SK-N-SH treated with all-trans-retinoic acid at 6 μM for 48 hours (cell line): ENCODE data around the gene PTPRD.

ENCODE experiments used
- CSDC2 ChIP-seq: fragments of 250-450 bp; sonication (Bioruptor Pico); IDR thresholded peaks from 2 replicates; pipeline ENCODE4 v1.5.0; 2020; ENCODE audit warnings: mild to moderate bottlenecking, moderate library complexity
- ZFP3 ChIP-seq: fragments of 250-450 bp; sonication (Bioruptor Pico); IDR thresholded peaks from 2 replicates; pipeline ENCODE4 v1.5.0; 2020; ENCODE audit warnings: mild to moderate bottlenecking, moderate library complexity
- ZNF70 ChIP-seq: fragments of 450-650 bp; formaldehyde crosslinking; IDR thresholded peaks from 2 replicates; pipeline ENCODE4 v1.5.0; 2020; ENCODE audit warnings: mild to moderate bottlenecking, moderate library complexity
- ZNF8 ChIP-seq: fragments of 450-650 bp; formaldehyde crosslinking; IDR thresholded peaks from 2 replicates; pipeline ENCODE4 v1.5.0; 2020; ENCODE audit warnings: mild to moderate bottlenecking, moderate library complexity
- TF ChIP-seq, protein P1 (sequence below): fragments of 250-450 bp; sonication (Bioruptor Pico); IDR thresholded peaks from 2 replicates; pipeline ENCODE4 v1.5.1; 2020; ENCODE audit warnings: low read depth, mild to moderate bottlenecking, moderate library complexity

DNA sequence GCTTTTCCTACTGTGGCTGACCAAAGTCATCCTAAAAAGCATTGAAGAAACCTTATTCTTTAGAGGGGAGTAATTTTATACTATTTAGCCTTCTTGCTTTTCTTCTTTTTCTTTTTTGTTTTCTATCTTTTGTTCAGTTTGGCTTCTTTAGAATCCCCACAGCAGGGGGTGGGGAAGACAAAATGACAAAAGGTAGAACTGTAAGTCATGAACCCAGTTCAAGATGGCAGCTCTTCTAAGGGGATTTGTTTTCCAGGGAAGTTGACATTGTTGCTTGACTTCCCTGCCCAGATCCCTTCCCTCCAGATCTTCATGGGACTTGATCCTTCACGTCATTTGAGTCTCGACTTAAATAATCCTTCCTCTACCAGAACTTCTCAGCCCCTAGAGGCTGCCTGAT lies 2120.8 kb downstream of the PTPRD start:
- TF ChIP-seq, protein P1, sequence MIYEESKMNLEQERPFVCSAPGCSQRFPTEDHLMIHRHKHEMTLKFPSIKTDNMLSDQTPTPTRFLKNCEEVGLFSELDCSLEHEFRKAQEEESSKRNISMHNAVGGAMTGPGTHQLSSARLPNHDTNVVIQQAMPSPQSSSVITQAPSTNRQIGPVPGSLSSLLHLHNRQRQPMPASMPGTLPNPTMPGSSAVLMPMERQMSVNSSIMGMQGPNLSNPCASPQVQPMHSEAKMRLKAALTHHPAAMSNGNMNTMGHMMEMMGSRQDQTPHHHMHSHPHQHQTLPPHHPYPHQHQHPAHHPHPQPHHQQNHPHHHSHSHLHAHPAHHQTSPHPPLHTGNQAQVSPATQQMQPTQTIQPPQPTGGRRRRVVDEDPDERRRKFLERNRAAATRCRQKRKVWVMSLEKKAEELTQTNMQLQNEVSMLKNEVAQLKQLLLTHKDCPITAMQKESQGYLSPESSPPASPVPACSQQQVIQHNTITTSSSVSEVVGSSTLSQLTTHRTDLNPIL (CRISPR knock-in tag), result no peak
- no peak for TF ChIP-seq ZNF8 (CRISPR knock-in tag)
- TF ChIP-seq ZFP3 (CRISPR knock-in tag), result no peak
- no peak for TF ChIP-seq CSDC2
- no peak for TF ChIP-seq ZNF70 (CRISPR knock-in tag)
